Peyer's patch (tissue), 4 donors: Measurements from ENCODE around the gene MXRA5. TPM values are rescaled to one million over a fixed set of nuclear protein-coding genes. Genes with fewer than 3 reads are reported as not detected.

Experiments
- DNase-seq, 3 donors: peaks; one replicate each; pipeline ENCODE4 v3.0.0-alpha.2; 2017 to 2019
- H3K27ac ChIP-seq, 4 donors: fragments of 200-600 bp; sonication (generic); one replicate each; pipeline ENCODE4 v1.5.1; 2016 to 2019
- H3K27me3 ChIP-seq, 2 donors: fragments of 200-600 bp; sonication (generic); one replicate each; pipeline ENCODE4 v1.5.1; 2019
- H3K36me3 ChIP-seq, 3 donors: fragments of 200-600 bp; sonication (generic); one replicate each; pipeline ENCODE4 v1.5.1; 2016 to 2019
- H3K4me1 ChIP-seq, 4 donors: fragments of 200-600 bp; sonication (generic); one replicate each; pipeline ENCODE4 v1.5.1; 2016 to 2019
- H3K4me3 ChIP-seq, 4 donors: fragments of 200-600 bp; sonication (generic); 1 replicate in 3 of 4; 2 replicates in 1 of 4; pipeline ENCODE4 v1.5.1; 2016 to 2019; ENCODE audit warnings: mild to moderate bottlenecking in 1 of 4
- H3K9me3 ChIP-seq, 4 donors: fragments of 200-600 bp; sonication (generic); one replicate each; pipeline ENCODE4 v1.5.1; 2016 to 2019; ENCODE audit warnings: mild to moderate bottlenecking in 1 of 4
- CTCF ChIP-seq, 6 experiments: fragments of 450-650 bp in 4 of 6; fragments of 200-600 bp in 2 of 6; sonication (generic) in 1 of 6; IDR thresholded peaks; one replicate each; pipeline ENCODE4 v1.5.1; 2017 to 2019; ENCODE audit warnings: antibody characterized with exemption in 6 of 6, mild to moderate bottlenecking in 3 of 6, moderate library complexity in 1 of 6
- POLR2A ChIP-seq, 2 donors: fragments of 450-650 bp; IDR thresholded peaks; one replicate each; pipeline ENCODE4 v1.5.1; 2017; ENCODE audit warnings: antibody characterized with exemption in 2 of 2, mild to moderate bottlenecking in 2 of 2, moderate library complexity in 2 of 2
- total RNA-seq, 4 donors: library from RNA; depleted of rRNA; stranded (reverse); fragments of >200 nt; gene quantifications; one replicate each; pipeline ENCODE4 v1.1.0, GENCODE V29; 2016

The MXRA5 gene
- total RNA-seq, 4 donors from 2014 or later, result 1.8 to 5.0 (median 3.9) TPM

- TF ChIP-seq POLR2A (IDR thresholded peaks at IDR 0.05), result no peak
- no peak for TF ChIP-seq CTCF (IDR thresholded peaks at IDR 0.05)
- no peak overlapping the region for H3K27ac ChIP-seq
- H3K9me3 ChIP-seq, result no peaks in the 10 kb centered on the region
These were observed 25.9 kb downstream of the MXRA5 start for GRCh38 chrX:3320471-3321046.

GRCh38 chrX:3317191-3317718 lies 29.2 kb downstream of the MXRA5 start:
- Histone ChIP-seq H3K36me3 (no peaks in the 10 kb centered on the region), H3K27me3 (no peaks in the 10 kb centered on the region), H3K4me1 (no peaks in the 10 kb centered on the region), H3K27ac (no peak overlapping the region), H3K9me3 (no peaks in the 10 kb centered on the region), H3K4me3 (no peak overlapping the region)
- DNase-seq, result no peak
- TF ChIP-seq CTCF (IDR thresholded peaks at IDR 0.05) (no peak), POLR2A (IDR thresholded peaks at IDR 0.05) (no peak)

More at GRCh38 chrX:3320471-3321046, 25.9 kb downstream of the MXRA5 start:
- Histone ChIP-seq H3K27me3 (no peaks in the 10 kb centered on the region), H3K36me3 (no peaks in the 10 kb centered on the region), H3K4me1 (no peaks in the 10 kb centered on the region), H3K4me3 (no peak overlapping the region)
- DNase-seq, result no peak

- Histone ChIP-seq H3K4me1 (no peaks in the 10 kb centered on the region), H3K27ac (no peak overlapping the region), H3K4me3 (no peak overlapping the region), H3K27me3 (no peaks in the 10 kb centered on the region), H3K9me3 (no peaks in the 10 kb centered on the region), H3K36me3 (no peaks in the 10 kb centered on the region)
- DNase-seq, result no peak
- TF ChIP-seq CTCF (IDR thresholded peaks at IDR 0.05), result no peak
- TF ChIP-seq POLR2A (IDR thresholded peaks at IDR 0.05), result no peak
These were observed 34.3 kb downstream of the MXRA5 start for GRCh38 chrX:3312109-3312508.

GRCh38 chrX:3307881-3308280 lies 38.6 kb downstream of the MXRA5 start:
- H3K27ac ChIP-seq, result no peak overlapping the region
- TF ChIP-seq POLR2A (IDR thresholded peaks at IDR 0.05) (no peak), CTCF (IDR thresholded peaks at IDR 0.05) (no peak)
- H3K4me3 ChIP-seq, result no peak overlapping the region
- no peak for DNase-seq
- H3K36me3 ChIP-seq, result no peaks in the 10 kb centered on the region
- H3K4me1 ChIP-seq, result no peaks in the 10 kb centered on the region
- no peaks in the 10 kb centered on the region for H3K27me3 ChIP-seq
- H3K9me3 ChIP-seq, result no peaks in the 10 kb centered on the region

GRCh38 chrX:3299636-3300035 lies 46.8 kb downstream of the MXRA5 start:
- Histone ChIP-seq H3K36me3 (no peaks in the 10 kb centered on the region), H3K27me3 (no peaks in the 10 kb centered on the region), H3K4me3 (no peak overlapping the region), H3K4me1 (no peaks in the 10 kb centered on the region), H3K27ac (no peak overlapping the region), H3K9me3 (no peaks in the 10 kb centered on the region)
- no peak for DNase-seq
- no peak for TF ChIP-seq CTCF (IDR thresholded peaks at IDR 0.05)
- TF ChIP-seq POLR2A (IDR thresholded peaks at IDR 0.05), result no peak
